ENCODE measurements around the gene CTBP2.
"Not testable (repeated sequence)": the region's sequence is repeated elsewhere in the genome, so short reads cannot be mapped to it uniquely, and the experiment has no call there.

The CTBP2 gene

DNA sequence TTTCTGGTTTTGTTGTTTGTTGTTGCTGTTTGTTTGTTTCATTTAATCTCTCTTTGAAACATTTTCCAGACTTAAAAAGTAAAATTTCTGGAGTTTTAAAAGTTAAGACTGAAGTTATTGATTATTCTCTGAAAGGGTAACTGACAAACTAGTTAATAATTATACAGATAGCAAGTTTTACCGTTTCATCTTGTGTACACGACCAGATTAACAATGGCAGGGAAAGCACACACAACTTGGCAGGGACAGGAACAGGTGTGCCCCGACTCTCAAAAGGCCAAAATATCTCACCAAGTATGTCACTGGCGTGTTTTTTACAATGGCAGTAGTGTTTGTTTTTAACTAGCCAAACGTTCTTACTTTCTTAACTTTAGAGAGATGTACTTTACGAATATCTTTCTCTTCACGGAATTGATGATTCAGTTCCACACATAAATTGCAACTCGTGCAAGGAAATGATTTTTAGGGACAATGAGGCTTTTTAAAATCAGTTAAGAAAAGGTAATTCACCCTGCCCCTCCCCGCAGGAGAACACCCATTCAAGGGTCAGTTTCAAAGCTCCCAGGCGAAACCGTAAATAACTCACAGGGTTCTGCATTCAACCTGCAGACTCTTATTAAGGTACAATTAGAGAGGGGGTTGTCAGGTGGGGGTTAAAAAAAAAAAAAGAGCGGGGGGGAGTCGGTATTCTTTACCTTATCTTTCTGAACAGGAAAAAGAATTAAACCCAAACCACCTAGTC is 3.5 kb downstream of the CTBP2 start:
- DNase-seq: no peak

DNA sequence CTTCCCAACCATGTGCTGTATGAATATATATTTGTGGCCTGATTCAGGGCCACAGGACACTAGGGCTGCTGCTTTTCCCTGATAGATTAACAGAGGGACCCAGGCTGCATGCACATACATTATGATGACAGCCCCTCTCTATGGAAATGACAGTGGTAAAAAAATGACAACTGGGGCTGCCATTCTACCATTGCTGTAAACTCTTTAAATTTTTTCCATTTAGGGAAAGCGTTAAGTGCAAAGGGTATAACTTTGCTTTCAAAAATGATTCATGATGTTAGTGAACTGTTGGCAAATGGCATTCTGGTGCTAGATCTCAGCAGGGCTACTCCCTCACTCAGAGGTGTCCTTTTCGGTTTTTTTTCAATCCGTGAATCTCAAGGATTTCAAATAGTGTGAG is 4.2 kb downstream of the CTBP2 start:
- no peak for DNase-seq

DNA sequence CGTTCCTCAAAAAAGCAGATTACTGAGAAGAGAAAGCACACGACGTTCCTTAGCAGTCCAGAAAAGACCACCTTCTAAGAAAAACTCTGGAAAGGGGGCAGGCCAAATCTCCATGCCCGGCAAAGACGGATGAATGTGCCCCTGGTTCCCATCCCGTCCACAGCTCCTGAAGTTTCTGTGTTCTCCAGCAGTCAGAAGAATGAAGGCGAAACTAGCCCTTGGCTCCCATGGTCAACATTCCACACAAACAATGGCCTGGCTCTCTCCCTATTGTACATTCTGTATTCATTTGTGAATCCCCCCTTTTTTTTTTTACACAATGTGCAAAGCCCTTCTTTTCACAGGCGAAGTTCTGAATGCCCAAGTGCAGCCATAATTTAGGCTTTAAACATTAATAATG is 5.3 kb downstream of the CTBP2 start:
- no peak for DNase-seq

DNA sequence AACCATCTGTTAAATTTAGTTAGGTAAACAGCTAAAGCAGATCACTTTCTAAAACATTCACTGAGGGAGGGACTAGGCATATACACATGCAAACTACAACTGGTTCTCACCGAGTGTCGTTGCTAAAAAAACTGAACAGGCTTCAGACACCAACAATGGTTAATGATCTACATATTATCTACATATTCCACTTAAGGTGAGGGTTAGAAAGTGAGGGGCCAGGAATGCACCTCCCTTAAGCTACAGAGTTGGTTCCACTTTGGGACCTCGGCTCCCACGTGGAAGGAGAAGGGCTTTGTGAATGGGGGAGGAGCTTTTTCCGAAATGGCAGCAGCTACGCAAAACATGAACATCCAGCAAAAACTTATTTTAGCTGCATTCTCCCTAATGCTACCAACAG is 5.8 kb downstream of the CTBP2 start:
- DNase-seq: no peak

DNA sequence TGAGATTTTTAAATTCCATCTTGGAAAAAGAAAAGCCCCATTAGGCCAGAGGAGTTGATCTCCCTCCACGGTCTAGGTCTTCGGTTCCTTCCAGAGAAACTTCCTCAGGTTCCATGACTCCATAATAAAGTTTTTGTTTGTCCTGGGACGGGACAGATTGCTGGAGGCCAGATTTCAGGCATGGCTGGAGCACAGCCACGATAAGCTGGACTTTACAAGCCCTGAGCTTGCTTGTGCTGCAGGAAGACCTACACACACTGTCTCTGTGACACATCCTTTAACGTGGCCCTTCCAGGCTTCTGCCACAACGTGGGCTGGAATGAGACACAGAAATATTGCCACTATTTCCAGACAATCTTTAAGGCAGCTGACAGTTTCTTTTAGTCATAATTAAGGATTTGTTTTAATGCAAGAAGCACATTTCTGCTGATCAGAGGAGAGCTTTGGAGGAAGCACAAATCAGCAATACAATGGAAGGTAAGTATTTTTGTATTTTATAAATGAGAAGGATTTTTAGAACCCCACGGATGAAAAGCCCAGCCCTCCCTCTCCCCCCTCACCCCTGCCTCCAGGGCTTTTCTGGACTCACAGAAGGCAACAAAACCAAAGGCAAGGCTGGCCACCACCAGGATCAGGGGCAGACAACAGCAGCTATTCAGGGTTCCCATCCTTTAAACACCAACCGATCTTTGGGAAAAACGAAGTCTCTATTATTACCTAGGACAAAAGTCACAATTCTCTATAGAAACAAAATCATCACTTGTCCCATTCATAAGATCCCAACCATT is 6.5 kb downstream of the CTBP2 start:
- no peak for DNase-seq

DNA sequence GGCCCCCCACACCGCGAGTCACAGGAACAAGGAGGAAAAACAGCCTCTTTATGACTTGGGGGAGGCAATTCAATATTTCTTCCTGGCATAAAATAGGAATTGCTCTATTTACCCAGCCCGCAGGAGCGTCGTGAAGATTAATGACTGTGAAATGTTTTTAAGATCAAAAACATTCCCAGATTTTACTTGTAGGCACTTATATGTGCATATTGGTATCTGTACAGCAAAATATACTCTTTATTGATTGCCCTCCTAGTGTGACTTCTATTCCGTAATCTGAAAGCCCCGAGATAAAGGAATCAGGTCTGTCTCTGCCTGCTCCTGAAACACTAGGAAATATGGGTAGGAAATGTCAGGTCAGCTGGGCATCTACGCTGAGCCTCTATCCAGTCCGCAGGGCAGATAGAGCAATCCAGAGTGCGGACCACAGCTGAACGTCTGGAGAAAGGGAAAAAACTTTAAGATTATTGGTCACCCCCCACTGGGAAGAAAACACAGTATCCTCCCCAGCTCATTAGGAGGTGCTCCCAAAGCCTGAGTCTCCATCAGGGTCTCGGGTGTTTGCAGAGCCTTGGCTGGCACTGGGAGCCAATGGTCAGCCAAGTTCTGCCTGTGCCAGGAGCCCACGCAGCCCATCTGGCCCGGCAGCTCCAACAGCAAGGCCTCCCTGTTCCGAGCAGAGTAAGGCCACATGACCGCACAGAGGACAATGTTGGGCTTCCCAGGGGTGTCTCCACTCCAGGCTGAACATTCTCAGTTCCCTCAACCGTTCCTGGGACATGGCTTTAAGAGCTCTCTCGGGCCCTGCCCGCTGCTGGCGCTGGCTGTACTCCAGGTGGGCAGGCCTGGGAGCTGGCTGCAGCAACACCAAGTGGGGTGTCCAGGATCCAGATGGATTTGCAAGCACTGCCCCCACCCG is 7.7 kb downstream of the CTBP2 start:
- DNase-seq: peak; percentile 19

DNA sequence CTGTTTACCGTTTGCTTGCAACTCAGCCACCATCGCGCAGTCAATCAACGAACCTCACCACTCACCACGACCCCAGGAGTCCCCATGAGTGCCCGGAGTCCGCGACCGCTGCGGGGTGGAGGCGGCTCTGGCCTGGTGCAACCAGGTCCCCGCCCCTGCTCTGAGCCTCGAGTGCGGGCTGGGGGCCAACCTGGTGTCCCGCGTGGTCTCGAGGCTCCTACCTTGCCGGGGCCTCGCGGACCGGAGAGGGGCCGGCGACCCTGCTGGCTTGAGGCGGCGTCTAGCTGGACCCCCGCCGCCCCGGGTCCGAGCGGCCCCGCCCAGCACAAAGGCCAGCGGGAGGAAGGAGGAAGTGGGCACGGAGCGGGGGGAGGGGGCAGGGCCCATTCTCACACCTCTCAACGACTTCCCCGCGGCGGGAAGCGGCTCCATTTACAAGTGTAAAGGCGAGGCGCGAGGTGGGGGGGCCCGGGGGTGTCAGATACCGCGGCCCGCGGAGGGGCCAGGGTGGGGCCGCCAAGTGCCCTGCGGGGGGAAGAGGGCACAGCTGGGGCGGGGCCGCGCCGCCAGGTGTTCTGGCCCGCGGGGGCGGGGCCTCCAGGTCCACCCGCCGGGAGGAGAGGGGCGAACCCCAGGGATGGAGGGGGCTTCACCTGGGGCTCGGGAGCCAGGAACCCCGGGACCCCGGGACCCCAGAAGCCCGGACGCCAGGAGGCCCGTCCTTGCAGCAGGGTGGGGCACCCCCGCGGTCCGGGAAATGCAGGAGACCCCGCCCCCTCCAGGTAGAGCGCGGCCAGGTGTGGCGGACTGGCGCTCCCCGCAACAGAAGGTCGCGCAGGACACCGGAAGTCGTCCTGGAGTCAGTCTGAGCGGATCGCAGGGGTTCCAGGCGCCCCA is 8.6 kb downstream of the CTBP2 start:
- peak; percentile 77 for DNase-seq

DNA sequence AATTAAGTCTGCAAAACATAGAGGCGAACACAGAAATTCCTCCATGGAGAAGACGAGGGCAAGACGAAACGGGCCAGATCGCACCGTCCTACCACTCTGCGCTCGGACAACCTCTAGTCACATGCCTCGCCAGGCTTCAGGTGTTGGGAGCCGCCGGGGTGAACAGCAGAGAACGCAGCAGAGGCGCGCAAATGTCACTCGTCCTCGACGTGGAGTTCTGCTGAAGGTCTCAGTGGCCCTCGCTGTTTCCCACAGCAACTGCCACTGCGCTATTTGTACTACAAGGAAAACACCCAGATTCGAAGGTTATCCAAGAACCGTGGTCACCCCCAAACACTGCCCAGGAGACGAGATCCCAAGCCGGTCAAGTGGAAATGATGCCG is 9.2 kb downstream of the CTBP2 start:
- DNase-seq: no peak

DNA sequence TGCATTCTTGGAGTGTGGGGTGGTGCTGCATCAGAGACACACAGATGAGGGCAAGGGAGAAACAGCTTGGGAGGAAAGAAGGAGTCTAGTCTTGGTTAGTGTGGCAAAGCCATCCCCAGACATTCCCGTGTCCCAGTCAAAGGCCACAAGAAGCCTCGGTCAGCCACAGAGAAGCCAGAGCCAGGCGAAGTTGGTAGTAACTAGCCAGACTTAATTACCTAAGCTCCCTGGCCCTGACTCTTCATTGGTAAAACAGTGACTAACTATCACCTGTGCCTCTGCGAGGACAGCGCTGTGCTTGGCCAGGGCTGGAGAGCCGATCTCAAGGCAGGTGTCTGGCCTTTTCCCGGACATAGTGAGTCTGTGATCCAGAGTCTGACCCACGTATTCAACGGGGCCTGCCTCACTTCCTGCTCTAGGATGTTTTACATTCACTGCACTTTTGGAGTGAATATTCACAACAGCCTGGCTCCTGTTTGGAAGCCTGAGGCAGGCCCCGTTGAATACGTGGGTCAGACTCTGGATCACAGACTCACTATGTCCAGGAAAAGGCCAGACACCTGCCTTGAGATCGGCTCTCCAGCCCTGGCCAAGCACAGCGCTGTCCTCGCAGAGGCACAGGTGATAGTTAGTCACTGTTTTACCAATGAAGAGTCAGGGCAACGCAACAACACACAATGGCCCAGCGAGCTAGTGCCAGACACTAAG is 9.8 kb downstream of the CTBP2 start:
- DNase-seq: not testable (repeated sequence)

DNA sequence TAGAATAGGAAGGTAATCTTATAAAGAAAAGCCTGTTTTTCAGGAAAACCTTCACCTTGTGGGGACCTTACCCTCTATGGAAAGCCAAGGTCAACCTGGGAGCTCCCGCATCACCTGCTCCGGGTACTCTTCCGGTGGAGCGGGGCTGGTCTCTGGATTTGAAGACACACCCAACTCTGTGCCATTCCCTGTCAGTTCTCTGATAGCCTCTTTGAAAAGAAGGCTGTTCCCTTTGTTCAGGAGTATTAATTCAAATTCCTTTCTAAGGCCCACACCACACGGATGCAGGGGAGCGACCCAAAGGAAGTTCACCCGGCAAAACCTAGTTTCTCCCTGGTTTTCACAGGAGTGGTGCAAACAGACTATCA is 10.7 kb downstream of the CTBP2 start:
- no peak for DNase-seq

DNA sequence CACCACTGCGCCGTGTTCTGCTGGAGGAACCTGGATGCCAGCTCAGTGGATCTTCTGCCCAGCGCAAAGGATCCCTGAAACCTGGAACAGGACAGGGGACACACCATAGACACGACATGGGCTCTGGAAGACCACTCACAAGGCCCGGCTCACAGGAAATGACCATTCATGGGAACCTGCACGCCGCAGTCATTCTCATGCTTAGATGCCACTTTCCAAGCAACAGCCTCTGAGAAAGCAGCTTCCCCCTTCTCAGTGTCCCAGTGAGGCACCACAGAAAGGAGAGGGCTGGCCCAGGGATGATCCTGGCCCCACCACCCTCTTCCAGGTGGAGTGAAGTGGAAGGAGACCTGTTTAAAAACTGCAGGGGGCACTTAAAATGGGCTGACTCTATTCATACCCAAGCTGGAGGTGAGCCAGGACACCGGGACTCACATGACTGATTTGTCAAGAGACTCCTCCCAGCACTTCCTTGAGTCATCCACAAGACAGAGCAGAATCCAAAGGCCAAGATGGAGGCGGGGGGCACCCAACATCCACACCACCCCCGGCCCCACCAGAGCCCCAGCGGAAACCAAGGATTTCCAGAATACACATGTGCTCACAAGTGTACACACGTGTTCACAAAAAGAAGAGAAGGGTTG is 11.2 kb downstream of the CTBP2 start:
- DNase-seq: peak; percentile 51

DNA sequence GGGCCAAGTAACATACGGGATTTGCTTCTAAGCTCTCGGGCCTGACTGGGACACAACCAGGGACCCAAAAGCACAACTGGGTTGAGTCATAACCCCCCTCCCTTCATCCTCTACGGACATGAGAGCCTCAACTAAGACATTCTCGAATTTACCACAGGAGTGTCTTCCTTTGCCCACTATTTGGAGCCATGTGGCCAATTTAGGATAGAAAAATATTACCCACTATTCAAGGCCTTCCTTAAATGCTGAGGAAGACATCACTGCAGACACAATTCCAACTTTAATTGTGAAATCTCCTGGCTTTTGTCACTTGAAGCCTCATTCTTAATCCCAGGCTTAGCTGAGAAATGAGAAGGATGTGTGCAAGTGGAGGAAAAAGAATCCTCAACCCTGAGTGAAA is 11.8 kb downstream of the CTBP2 start:
- DNase-seq: no peak

DNA sequence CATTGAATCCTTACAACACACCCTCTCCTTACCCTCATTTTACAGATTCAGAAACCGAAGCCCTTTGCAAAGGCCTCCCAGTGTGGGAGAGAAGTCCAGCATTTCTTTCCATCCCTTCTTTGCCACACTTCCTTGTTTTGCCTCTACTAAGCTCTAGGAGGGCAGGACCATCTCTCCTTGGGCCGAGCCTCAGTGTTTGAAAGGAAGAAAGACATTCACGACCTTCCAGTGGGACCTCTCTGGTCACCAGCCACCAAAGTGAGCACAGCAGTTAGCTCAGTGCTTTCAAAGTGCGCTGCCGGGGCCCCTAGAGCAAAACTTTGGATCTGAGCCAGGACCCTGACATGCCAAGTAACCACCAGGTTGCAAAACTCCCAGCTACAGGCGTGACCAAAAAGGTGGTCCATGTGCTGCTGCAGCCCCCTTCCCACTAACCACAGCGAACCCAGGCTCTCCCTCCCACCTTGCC is 12.4 kb downstream of the CTBP2 start:
- no peak for DNase-seq

DNA sequence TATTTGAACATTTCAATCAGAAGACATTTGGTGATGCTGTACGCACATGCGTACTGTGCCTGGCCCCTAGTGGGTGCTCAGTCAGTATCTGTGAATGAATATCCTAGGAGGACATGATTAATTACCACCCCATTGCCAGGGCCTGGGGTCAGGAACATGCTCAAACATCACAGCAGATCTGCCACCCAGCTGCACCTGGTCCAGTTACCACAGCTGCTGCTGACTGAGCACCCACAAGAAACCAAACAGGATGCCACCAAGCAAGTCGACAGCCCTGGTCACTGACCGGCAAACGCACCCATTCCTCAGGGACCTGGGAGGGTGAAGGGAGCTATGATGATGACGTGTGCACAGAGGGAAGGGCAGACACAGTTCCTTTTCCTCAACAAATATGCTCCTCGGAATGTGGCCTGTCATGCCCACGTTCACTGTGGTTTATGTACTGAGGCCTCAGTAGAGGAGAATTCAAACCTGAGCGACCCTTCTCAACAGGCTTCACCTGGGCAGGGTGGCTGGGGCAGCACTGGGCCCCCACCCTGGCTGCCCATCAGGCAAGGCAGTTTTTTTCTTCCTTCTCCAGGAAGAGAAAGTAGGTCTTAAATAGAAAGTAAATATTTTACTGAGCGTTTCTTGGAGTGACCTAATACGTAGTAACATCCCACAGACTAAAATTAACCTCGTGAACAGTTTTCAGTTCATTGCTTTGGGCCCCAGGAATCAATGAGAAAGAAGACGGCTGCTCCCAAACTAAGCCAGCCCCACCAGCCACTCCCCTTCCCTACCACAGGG is 13.4 kb downstream of the CTBP2 start:
- peak; percentile 44 for DNase-seq

DNA sequence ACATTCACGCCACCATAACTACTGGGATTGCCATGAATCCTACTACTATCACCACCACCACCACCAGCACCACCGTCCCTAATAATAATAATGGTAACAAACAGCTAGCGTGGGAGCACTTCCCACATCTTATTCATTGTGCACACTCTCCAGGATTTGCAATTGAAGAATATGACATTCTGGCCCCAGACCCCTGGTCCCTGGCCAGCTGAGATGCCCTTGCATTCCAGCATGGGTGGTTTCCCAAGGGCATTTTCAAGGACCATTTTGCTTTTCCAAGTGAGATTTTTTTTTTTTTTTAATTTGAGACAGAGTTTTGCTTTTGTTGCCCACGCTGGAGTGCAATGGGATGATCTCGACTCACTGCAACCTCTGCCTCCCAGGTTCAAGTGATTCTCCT is 14.7 kb downstream of the CTBP2 start:
- no peak for DNase-seq

DNA sequence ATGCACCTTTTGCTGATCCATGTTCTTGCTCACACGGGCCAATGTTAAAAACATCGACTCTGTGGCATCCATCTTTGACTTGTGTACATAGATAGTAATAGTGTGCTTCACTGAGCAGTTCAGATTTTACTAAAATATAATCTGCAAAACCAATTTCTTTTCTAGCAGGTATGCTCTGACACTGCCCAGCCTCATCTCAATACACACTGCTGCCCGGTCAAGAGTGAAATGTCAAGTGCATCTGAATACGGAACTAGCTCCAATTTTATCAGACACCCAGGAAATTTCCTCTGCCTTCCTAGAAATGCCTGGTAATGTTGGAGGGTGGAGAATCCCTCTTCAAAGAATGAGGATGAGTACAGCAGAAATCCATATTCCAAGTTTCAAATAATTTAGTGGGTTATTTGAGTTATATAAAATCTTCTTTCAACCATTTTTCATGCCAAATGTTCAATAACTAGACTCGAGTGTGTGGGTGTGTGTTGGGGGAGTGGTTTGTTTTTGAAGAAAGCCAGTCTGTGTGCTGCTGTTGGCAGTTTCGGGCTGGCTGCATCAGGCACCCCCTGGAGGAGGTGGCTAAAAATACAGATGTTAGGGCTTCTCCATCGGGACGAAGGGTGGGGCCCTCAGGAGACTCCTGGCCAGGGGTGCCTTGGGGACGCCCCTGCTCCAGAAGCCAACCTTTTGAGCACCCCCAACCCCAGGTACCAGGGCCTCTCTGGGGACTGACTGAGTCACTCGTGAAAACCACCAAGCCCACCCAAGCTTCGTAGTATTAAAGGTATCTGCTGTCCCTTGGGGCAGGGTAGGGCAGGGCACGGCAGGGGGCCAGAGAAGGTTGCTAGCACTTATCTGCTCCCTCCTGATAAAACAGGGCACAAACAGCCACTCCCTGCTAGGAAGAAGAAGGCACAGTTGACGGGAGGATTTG is 15.4 kb downstream of the CTBP2 start:
- no peak for DNase-seq

DNA sequence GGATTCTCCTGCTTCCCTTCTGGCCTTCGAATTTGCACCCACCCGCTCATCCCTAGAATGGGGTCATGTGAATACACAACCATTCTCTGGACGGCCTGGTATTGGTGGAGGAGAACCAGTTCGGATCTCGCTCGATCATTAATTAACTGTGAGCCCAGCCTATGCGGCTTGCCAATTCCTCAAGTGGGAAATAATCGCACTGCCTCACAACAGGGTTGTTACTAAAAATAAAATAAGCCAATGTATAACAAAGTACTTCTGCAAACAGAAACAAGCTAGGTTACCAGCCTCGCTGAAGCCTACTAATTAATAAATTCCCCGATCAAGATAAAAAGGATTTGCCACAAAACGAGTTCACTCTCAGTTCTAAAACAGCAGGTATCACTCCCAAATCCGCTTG is 16.2 kb downstream of the CTBP2 start:
- DNase-seq: no peak

DNA sequence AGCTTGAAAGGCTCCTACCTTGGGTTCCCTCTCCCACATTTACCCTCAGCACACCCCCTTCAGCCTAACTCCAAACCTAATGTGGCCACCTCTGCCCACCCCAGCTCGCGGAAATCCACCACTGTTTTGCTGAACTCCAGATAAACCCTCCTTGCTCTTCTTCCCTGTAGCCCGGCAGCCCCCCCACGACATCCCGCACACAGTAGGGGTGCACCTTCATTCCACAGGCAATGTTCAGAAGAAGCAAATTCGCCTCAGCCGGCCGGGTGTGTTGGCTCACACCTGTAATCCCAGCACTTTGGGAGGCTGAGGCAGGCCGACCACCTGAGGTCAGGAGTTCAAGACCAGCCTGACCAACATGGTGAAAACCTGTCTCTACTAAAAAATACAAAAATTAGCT is 17.4 kb downstream of the CTBP2 start:
- DNase-seq: no peak

DNA sequence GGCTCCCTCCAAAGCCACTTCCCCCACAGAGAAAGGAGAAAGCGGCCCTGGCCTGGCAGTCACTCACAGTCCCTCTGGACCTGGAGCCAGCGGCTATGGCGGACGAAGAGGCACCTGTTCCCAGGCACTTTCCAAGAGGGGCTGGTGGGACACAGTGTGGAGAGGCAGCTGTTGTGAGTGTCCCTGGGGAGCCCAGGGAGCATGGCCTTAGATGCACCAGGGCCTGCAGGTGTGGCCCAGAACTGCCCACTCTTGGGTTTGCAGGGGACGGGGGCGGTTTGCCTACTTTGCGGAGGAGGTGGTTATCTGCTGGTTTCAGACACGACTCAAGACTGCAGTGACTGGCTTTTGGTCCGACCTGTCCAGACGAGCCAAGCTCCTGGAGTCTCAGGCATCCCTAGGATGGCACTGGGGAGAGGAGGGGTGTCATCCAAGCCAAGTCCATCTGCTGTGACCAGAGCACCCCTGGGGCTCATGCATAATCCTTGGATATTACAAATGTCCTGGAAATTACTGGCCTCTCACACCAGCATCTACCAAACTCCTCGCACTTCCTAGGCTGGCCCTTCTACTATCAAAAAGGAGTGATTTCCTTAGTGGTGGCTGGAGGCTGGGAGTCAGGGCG is 18.4 kb downstream of the CTBP2 start:
- DNase-seq: no peak
